NOMO-1 (cell line): Measurements from ENCODE around the gene ZACN.

ENCODE experiments used
- DNase-seq, 2 experiments: peaks; one replicate each; lab custom pipeline; 2025; ENCODE audit not compliant: unreplicated experiment in 2 of 2; lab: John Stamatoyannopoulos, UW

The ZACN gene

DNA sequence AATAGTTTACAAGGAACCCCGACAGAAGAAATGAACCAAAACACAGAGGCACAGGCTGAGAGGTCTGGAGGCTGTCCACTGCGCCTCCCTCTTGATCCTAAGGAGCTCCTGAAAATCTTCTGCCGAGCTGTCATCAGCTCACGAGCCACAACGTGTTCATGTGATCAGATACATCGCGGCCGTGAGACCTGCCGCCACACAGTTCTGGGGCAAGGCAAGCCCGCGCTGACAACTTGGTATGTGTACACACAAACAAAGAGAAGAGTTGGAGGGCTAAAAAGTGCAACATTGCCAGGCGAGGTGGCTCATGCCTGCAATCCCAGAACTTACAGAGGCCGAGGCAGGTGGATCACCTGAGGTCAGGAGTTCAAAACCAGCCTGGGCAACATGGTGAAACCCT is 17.0 kb downstream of the ZACN start:
- DNase-seq, result no peak

DNA sequence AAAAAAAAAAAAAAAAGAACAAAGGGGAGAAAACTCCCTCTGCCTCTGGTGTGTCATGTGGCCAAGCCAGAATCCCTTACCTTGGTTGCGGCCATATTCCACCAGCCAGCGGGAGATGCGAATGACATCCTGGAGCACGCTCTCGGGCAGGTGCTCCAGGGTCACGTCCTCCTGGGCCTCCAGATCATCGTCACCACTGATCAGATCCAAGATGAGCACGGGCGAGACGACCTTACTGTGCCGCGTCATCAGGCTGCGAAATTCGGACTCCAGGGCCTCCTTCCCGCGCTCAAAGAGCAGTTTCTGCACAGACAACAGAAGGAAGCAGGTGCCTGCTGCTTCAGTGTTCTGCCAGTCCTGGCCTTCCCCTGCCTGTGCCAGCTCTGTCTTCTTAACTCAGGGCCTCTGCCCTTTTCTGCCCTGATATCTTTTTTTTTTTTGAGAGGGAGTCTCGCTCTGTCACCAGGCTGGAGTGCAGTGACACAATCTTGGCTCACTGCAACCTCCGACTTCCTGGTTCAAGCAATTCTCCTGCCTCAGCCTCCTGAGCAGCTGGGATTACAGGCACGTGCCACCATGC is 18.8 kb downstream of the ZACN start:
- DNase-seq, result no peak

DNA sequence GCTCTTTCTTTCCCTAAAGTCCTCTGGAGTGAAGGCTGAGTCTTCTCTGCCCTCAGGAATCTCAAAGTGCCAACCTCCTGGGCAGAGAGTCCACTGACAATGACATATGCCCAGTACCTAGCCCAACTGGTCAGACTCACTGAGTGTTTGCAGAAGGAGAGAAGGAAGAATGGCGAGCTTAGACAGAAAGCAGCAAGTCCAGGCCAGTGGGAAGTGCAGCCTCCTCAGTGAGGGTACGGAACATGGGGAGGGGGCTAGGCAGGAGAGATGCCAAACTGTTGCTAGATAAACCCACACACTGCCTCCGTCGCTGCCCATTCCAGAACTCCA is 23.9 kb downstream of the ZACN start:
- no peak for DNase-seq

DNA sequence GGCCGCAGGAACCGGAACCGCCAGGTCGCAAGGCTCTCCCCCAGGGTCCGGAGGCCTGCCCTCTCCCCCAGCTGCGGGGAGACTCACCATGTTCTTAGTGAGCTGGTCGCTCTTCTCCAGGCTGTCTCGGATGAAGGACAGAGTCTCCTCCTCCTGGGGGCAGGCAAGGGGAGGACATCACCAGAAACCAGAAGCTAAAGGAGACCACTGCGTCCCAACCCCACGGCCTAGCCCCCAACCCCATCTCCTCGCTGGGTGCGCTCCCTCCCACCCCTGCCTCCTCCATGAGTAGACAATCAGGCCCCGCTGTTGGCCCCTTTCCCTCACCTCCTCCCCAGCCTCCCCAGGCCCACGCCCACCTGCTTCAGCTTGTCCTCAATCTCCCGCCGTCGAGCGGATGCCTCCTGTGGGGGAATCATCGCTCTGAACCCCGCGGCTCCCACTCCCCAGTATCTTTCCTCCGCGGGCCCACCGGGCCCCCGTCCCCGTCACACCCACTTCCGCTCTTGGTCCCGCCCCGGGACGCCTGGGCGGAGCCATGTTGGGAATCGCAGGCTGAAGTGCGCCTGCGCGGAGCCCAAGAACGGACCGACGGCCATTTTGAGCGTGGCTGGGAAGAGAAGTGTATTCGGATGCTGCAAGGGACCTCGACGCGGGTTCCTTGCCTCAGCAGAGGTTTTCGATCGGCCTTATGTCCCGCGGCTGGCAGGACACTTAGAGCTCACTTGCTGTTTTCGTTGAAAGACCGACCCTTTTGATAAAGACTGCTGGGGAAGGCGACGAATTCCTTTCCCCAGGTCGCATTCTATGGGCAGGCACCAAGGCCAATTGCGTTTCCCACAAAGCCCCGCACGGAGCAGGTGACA is 24.5 kb downstream of the ZACN start, which contains the start of gene EXOC7:
TSS of gene EXOC7 (minus strand) at position 514 of the 866 bp plus-strand sequence. CDS start at position 419, 95 bp downstream.
- peak; percentile 79 to 95 for DNase-seq

DNA sequence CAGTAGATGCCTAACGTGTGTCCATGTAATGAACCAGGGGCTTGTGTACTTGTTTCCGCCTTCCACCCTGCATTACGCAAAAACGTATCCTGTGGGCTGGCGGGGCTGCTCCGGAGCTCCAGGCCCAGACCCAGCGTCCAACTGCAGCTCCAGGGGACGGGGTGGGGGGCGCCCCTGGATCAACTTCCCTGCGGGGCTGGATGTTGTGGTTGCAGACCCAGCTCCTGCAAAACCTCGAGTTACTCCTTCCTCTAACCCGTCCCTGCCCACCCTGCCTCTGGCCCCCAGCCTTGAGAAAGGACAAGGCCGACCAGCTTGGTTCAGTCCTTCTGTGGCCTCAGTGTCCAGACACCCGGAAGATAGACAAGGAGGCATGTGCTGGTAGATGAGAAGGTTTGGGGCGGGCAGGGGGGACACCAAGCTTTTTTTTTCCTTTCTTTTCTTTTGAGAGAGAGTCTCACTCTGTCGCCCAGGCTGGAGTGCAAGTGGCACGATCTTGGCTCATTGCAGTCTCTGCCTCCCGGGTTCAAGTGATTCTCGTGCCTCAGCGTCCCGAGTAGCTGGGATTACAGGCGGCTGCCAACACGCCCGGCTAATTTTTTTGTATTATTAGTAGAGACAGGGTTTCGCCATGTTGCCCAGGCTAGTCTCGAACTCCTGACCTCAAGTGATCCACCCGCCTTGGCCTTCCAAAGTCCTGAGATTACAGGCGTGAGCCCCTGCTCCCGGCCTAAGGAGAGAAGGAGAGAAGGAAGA is 25.3 kb downstream of the ZACN start:
- DNase-seq, result peak; percentile 58 to 60

DNA sequence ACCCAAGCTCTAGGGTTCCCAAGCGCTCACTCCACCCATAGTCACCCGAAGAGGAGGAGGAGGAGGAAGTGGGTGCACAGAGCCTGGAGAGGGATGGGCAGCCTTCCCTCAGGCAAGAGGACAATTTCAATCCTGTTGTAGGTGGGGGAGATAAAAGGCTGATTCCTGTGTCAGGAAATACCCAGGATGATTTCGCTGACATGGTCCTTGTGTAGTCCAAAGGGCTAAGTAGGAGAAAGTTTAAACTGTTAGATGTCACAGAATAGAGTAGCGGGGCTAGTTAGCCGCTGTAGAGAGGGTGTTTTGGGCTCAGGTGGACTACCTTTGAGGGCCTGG is 25.9 kb downstream of the ZACN start:
- no peak for DNase-seq

DNA sequence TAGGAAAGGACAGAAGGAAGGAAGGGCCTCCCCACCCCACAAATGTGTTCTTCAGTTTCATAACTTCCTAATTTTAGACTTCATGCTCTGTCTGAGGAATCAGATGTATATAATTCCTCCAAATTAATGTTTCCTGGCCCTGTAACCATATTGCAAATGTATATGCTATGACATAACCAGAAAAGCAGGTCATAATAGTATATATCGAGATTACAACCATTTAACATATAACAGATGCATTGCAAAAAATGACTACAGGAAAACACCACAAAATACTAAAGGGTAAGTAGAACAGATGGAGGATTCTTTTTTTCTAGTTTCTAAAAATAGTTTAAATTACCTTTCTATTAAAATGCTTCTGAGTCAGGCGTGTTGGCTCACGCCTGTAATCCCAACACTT is 27.7 kb downstream of the ZACN start:
- DNase-seq, result peak in 1 of 2 experiments; percentile 34

DNA sequence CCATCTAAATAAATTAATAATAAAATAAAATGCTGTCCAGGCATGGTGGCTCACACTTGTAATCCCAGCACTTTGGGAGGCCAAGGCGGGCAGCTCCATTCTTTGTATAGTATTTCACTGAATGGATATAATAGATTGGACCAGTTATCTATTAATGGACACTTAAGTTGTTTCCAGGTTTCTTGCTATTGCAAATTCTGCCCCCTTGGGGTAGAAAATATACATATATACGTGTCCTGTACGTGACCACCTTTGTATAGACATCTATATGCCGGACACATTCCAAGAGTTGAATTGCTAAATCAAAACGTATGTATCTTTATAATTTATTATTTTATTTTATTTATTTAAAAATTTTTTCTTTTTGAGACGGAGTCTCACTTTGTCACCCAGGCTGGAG is 28.5 kb downstream of the ZACN start:
- DNase-seq, result no peak

DNA sequence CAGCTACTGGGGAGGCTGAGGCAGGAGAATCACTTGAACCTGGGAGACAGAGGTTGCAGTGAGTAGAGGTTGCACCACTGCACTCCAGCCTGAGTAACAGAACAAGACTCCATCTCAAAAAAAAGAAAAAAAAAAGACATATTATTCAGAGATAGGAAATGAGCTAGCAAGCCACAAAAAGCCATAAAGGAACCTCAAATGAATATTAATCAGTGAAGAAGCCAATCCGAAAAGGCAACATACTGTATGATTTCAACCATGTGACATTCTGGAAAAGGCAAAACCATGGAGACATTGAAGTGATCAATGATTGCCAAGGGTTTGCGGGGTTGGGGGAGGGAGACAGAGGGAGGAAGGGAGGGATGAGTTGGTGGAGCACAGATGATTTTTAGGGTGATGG is 33.0 kb downstream of the ZACN start:
- DNase-seq, result no peak

DNA sequence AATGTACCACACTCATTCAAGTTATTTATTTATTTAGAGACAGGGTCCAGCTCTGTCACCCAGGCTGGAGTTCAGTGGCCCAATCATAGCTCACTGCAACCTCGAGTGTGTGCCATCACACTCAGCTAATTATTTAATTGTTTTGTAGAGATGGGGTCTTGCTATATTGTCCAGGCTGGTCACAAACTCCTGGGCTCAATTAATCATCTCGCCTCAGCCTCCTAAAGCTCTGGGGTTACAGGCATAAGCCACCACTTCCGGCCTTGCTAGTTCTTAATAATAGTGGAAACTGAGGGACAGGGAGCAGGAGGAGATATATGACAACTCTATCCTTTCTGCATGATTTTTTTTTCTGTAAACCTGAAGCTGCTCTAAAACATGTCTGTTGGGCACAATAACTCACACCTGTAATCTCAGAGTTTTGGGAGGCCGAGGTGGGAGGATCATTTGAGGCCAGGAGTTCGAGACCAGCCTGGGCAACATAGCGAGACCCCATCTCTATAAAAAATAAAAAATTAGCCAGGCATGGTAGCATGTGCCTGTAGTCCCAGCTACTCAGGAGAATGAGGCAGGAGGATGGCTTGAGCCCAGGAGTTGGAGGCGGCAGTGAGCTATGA is 36.3 kb downstream of the ZACN start:
- DNase-seq, result no peak

DNA sequence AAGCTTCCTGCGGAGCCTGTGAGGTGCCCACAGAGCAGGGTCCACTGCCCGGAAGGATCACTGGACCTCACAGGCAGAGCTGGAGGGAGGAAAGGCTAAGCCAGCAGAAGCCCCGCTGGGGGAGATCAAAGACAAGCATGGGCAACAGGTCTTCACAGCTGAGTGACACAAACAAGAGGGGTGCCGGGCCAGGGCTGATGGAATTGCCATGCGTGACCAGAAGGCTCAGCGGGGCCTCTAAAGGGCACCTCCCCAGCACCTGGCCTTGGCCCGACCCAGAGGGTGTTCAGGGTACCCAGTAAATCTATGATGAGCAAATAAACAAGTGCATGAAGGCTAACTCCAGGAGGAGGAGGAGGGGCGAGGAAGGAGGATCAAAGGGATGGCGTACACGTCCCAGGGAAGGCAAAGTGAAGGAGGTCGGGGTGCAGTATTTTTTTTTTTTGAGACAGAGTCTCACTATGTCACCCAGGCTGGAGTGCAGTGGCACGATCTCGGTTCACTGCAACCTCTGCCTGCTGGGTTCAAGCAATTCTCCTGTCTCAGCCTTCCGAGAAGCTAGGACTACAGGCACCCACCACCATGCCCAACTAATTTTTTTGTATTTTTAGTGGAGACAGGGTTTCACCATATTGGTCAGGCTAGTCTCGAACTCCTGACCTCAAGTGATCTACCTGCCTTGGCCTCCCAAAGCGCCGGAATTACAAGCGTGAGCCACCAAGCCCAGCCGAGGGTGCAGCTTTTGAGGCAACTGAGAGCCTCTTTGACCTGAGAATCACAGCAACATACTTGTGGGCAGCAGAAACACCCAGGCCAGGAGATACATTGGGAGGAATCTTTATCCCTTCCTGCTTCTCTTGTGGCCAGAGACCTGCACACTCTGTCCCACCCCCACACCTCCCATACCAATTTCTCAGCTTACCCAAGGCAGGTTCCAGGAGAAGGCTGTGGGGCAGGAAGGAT is 40.7 kb downstream of the ZACN start:
- no peak for DNase-seq

DNA sequence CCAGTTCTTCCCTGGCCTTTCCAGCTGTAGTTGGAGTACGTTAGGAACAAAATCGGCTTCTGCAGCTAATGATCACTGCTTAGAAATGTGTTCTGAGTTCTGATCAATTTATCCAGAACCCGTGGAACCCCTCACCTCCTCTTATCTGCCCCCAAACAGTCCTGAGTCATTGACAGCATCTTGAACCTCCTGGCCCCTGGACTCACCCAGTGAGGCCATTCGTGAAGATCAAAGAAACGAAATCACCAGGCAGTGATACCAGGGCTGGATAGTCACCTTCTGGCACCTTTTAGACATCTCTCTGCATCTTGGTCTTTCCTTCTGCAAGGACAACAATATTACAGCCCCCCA is 41.7 kb downstream of the ZACN start:
- no peak for DNase-seq

DNA sequence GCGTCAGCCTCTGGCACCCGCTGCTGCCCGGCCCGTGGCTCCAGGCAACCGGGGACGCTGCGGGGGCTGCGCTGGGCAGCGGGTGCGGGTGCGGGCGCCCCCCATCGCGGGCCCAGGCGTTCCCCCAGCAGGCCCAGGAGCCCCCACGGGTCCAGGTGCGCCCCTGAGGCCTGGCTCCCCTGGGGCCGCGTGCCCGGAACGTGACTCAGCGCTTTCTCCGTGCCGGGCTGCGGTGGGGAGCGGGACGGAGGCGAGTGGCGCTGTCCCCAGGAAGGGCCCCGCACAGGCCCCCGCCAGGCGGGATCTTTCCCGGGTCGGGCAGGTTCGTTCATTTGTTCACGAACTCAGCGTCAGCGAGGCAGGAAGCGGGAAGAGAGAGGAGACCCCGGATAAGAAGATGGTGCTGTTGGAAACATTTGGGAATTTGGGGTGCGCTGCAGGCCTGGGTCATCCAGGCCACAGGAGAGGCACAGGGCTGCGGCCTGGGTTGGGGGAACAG is 43.0 kb downstream of the ZACN start:
- no peak for DNase-seq

DNA sequence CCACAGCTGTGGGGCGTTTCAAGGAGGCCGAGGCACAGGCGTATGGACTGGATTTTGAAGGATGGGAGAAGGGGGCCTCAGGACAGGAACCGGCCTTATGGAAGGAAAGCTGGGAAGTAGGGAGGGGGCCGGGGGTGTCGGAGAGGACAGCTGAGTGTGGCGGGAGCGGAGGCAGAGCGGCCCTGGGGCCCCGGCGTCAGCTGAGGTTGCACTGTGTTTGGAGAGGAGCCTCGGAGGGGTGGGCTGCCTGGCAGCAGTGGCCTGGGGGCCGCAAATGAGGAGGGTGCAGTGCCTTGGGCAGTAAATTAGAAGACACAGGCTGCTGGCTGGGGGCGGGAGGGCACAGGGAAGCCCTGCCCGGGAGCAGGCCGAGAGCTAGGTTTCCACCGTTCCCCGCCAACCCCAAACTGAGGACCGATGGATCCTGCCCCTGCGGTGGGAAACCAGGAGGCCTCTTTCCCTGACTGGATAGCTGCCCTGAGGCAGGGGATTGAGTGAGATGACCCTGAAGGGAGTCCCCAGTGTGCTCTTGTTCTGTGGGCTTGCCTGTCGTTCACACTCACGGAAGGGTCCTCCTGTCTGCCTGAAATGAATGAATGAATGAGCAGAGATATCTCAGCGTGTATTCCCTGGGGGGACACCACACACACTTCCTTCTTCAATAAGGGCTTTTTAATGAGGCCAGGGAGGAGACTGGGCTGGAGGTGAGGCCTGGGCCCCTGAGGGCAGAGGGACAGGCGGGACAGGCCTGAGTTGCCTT is 43.6 kb downstream of the ZACN start:
- no peak for DNase-seq

DNA sequence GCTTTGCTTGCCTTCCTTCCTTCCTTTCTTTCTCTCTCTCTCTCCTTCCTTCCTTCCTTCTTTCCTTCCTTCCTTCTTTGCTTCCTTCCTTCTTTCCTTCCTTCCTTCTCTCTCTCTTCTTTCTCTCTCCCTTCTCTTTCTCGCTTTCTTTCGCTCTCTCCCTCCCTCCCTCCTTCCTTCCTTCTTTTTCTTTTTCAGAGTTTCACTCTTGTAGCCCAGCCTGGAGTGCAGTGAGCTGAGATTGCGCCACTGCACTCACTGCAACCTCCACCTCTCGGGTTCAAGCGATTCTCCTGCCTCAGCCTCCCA is 44.2 kb downstream of the ZACN start:
- DNase-seq, result no peak

DNA sequence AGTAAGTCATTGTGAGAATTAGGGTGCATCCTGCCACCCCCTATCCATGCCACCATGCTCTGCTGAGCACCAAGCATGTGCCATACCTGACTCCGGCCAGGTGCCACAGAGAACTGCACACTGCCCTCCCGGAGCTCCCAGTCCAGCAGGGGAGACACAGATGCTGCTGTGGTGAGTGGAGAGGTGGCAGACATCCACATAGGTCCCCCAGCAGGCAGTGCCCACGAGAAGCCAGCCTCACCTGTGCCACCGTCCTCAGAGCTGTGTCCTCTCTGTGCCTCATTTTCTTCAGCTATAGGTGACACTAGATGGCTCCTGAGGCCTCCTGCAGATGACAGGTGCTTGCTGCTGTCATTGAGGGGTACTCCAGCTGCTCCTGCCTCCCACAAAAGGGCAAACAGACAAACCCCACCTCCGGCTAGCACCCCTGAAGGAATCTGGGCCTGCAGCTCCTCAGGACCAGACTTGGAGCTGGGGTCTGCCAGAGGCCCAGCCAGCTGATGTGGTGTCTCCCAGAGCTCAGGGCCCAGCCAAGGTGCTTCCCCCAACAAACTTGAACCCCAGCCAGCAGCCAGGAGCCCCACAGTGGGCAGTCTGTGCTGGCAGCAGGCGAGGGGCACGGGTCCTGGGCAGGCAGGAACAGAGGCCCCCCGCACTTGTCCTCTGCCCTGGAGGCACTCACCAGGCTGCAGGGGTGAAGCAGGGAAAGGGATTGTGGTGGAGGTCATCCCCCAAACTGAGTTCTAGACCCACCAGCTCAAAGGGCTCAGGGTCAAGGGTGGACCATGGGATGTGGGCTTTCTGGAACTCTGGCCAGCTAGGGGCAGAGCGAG is 45.0 kb downstream of the ZACN start:
- DNase-seq, result no peak

DNA sequence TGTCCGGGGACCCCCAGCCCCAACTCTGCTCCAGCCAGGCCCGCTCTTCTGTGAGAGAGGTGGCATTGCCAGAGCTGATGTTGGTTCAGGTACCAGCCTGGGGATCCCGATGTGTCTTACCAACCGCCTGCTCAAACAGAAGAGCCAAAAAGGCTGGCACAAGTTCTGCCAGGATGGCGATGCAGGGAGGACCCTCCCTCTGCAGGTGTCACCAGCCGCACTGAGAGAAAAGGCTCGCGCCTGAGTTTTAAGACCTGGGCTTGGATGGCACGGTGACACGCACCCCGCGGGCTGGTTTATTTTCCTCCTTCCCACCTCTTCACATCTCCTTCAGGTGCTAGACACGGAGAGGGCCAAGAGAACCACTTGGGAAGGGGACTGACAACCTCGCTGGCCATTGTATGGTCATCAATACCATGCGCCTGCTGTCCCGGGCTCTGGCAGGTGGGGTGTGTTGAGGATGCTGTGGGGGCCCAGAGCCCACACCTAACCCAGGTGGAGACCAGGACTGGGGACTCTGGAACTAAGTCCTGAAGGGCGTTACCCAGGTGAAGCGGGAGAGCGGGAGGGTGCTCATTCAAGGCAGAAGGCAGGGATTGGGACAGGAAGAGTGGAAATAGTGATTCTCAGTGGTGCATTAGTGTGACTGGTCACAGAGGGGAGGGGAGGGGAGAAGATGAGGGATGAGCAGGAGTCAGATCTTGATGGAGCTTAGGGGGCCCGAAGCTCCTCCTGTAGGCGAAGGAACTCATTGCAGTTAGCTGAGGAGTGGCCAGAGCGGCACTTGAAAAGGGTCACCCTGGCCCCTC is 45.8 kb downstream of the ZACN start:
- DNase-seq, result no peak

DNA sequence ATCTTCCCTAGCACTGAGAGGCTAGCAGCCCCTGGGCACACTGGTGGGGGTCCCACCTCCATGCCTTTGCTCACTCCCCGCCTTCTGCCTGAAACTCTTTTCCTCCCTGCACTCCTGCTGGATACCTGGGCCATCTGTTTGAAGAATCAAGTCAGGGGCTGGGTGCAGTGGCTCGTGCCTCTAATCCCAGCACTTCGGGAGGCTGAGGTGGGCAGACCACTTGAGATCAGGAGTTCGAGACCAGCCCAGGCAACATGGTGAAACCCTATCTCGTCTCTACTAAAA is 46.4 kb downstream of the ZACN start:
- no peak for DNase-seq
